ENCODE data around the gene FBXW12.

FBXW12 gene

GRCh38 chr3:48413611-48414010, 41.6 kb downstream of the FBXW12 start:
- no peaks in the 10 kb centered on the region for H3K27me3 ChIP-seq (ENCODE audit: insufficient read depth, insufficient read length)
- no peak overlapping the region for H3K4me3 ChIP-seq (ENCODE audit: insufficient read length, low read depth)
- no peaks in the 10 kb centered on the region for H3K9me3 ChIP-seq (ENCODE audit: insufficient read depth, low read length)
- TF ChIP-seq SUZ12 (IDR thresholded peaks at IDR 0.05; ENCODE audit: extremely low read depth, insufficient read depth, insufficient read length) (no peak), ZNF274 (IDR thresholded peaks at IDR 0.05; ENCODE audit: low read depth, low read length) (no peak), YY1 (IDR thresholded peaks at IDR 0.05; ENCODE audit: insufficient read depth, insufficient read length) (no peak)
- peaks cover 97% of the 10 kb centered on the region for H3K36me3 ChIP-seq (ENCODE audit: insufficient read depth, insufficient read length, low read length)
- peaks cover 2% of the 10 kb centered on the region for H3K4me1 ChIP-seq (ENCODE audit: insufficient read depth, insufficient read length)
- no peak overlapping the region for H3K9ac ChIP-seq (ENCODE audit: insufficient read length, low read depth)
- no peak for DNase-seq (ENCODE audit: low read depth, low spot score)

GRCh38 chr3:48414376-48415250, 42.6 kb downstream of the FBXW12 start:
- TF ChIP-seq SUZ12 (IDR thresholded peaks at IDR 0.05; ENCODE audit: extremely low read depth, insufficient read depth, insufficient read length) (no peak), ZNF274 (IDR thresholded peaks at IDR 0.05; ENCODE audit: low read depth, low read length) (no peak), YY1 (IDR thresholded peaks at IDR 0.05; ENCODE audit: insufficient read depth, insufficient read length) (no peak)
- peaks cover under 1% of the 10 kb centered on the region for H3K4me1 ChIP-seq (ENCODE audit: insufficient read depth, insufficient read length)
- H3K36me3 ChIP-seq (ENCODE audit: insufficient read depth, insufficient read length, low read length) = peaks cover 97% of the 10 kb centered on the region
- no peak for DNase-seq (ENCODE audit: low read depth, low spot score)
- H3K4me3 ChIP-seq (ENCODE audit: insufficient read length, low read depth) = no peak overlapping the region
- no peaks in the 10 kb centered on the region for H3K27me3 ChIP-seq (ENCODE audit: insufficient read depth, insufficient read length)
- H3K9ac ChIP-seq (ENCODE audit: insufficient read length, low read depth) = no peak overlapping the region
- no peaks in the 10 kb centered on the region for H3K9me3 ChIP-seq (ENCODE audit: insufficient read depth, low read length)

GRCh38 chr3:48415251-48415953, 43.4 kb downstream of the FBXW12 start:
- Histone ChIP-seq H3K9ac (ENCODE audit: insufficient read length, low read depth) (no peak overlapping the region), H3K4me3 (ENCODE audit: insufficient read length, low read depth) (no peak overlapping the region), H3K9me3 (ENCODE audit: insufficient read depth, low read length) (no peaks in the 10 kb centered on the region), H3K4me1 (ENCODE audit: insufficient read depth, insufficient read length) (no peaks in the 10 kb centered on the region), H3K36me3 (ENCODE audit: insufficient read depth, insufficient read length, low read length) (peaks cover 97% of the 10 kb centered on the region), H3K27me3 (ENCODE audit: insufficient read depth, insufficient read length) (no peaks in the 10 kb centered on the region)
- DNase-seq (ENCODE audit: low read depth, low spot score) = no peak
- TF ChIP-seq SUZ12 (IDR thresholded peaks at IDR 0.05; ENCODE audit: extremely low read depth, insufficient read depth, insufficient read length) (no peak), YY1 (IDR thresholded peaks at IDR 0.05; ENCODE audit: insufficient read depth, insufficient read length) (no peak), ZNF274 (IDR thresholded peaks at IDR 0.05; ENCODE audit: low read depth, low read length) (no peak)

- no peak for TF ChIP-seq SUZ12 (IDR thresholded peaks at IDR 0.05; ENCODE audit: extremely low read depth, insufficient read depth, insufficient read length)
- no peak for TF ChIP-seq YY1 (IDR thresholded peaks at IDR 0.05; ENCODE audit: insufficient read depth, insufficient read length)
- no peak for TF ChIP-seq ZNF274 (IDR thresholded peaks at IDR 0.05; ENCODE audit: low read depth, low read length)
- Histone ChIP-seq H3K9ac (ENCODE audit: insufficient read length, low read depth) (no peak overlapping the region), H3K36me3 (ENCODE audit: insufficient read depth, insufficient read length, low read length) (peaks cover 97% of the 10 kb centered on the region), H3K4me1 (ENCODE audit: insufficient read depth, insufficient read length) (no peaks in the 10 kb centered on the region), H3K27me3 (ENCODE audit: insufficient read depth, insufficient read length) (no peaks in the 10 kb centered on the region), H3K4me3 (ENCODE audit: insufficient read length, low read depth) (no peak overlapping the region), H3K9me3 (ENCODE audit: insufficient read depth, low read length) (no peaks in the 10 kb centered on the region)
- no peak for DNase-seq (ENCODE audit: low read depth, low spot score)
These were observed 44.1 kb downstream of the FBXW12 start for GRCh38 chr3:48416091-48416505.

- Histone ChIP-seq H3K4me3 (ENCODE audit: insufficient read length, low read depth) (no peak overlapping the region), H3K9me3 (ENCODE audit: insufficient read depth, low read length) (no peaks in the 10 kb centered on the region), H3K36me3 (ENCODE audit: insufficient read depth, insufficient read length, low read length) (peaks cover 97% of the 10 kb centered on the region), H3K4me1 (ENCODE audit: insufficient read depth, insufficient read length) (no peaks in the 10 kb centered on the region), H3K27me3 (ENCODE audit: insufficient read depth, insufficient read length) (no peaks in the 10 kb centered on the region), H3K9ac (ENCODE audit: insufficient read length, low read depth) (no peak overlapping the region)
- no peak for DNase-seq (ENCODE audit: low read depth, low spot score)
- TF ChIP-seq SUZ12 (IDR thresholded peaks at IDR 0.05; ENCODE audit: extremely low read depth, insufficient read depth, insufficient read length) (no peak), ZNF274 (IDR thresholded peaks at IDR 0.05; ENCODE audit: low read depth, low read length) (no peak), YY1 (IDR thresholded peaks at IDR 0.05; ENCODE audit: insufficient read depth, insufficient read length) (no peak)
These were observed 44.5 kb downstream of the FBXW12 start for GRCh38 chr3:48416546-48416945.

GRCh38 chr3:48417529-48418108, 45.6 kb downstream of the FBXW12 start:
- Histone ChIP-seq H3K4me1 (ENCODE audit: insufficient read depth, insufficient read length) (no peaks in the 10 kb centered on the region), H3K36me3 (ENCODE audit: insufficient read depth, insufficient read length, low read length) (peaks cover 92% of the 10 kb centered on the region), H3K4me3 (ENCODE audit: insufficient read length, low read depth) (no peak overlapping the region), H3K27me3 (ENCODE audit: insufficient read depth, insufficient read length) (no peaks in the 10 kb centered on the region), H3K9me3 (ENCODE audit: insufficient read depth, low read length) (no peaks in the 10 kb centered on the region), H3K9ac (ENCODE audit: insufficient read length, low read depth) (no peak overlapping the region)
- DNase-seq (ENCODE audit: low read depth, low spot score) = no peak
- TF ChIP-seq SUZ12 (IDR thresholded peaks at IDR 0.05; ENCODE audit: extremely low read depth, insufficient read depth, insufficient read length) (no peak), ZNF274 (IDR thresholded peaks at IDR 0.05; ENCODE audit: low read depth, low read length) (no peak), YY1 (IDR thresholded peaks at IDR 0.05; ENCODE audit: insufficient read depth, insufficient read length) (no peak)

- Histone ChIP-seq H3K27me3 (ENCODE audit: insufficient read depth, insufficient read length) (no peaks in the 10 kb centered on the region), H3K9me3 (ENCODE audit: insufficient read depth, low read length) (no peaks in the 10 kb centered on the region), H3K4me3 (ENCODE audit: insufficient read length, low read depth) (no peak overlapping the region), H3K9ac (ENCODE audit: insufficient read length, low read depth) (no peak overlapping the region), H3K36me3 (ENCODE audit: insufficient read depth, insufficient read length, low read length) (peaks cover 92% of the 10 kb centered on the region), H3K4me1 (ENCODE audit: insufficient read depth, insufficient read length) (no peaks in the 10 kb centered on the region)
- no peak for DNase-seq (ENCODE audit: low read depth, low spot score)
- no peak for TF ChIP-seq YY1 (IDR thresholded peaks at IDR 0.05; ENCODE audit: insufficient read depth, insufficient read length)
- no peak for TF ChIP-seq ZNF274 (IDR thresholded peaks at IDR 0.05; ENCODE audit: low read depth, low read length)
- no peak for TF ChIP-seq SUZ12 (IDR thresholded peaks at IDR 0.05; ENCODE audit: extremely low read depth, insufficient read depth, insufficient read length)
These were observed 46.1 kb downstream of the FBXW12 start for GRCh38 chr3:48418140-48418539.
